Activated CD4-positive, CD25-positive, alpha-beta regulatory T cell treated with anti-CD3 and anti-CD28 coated beads, Interleukin-2, amount 50 U/mL, for 72 hours (primary cell): ENCODE measurements around the gene DPP8.
"Not testable (repeated sequence)": the region's sequence is repeated elsewhere in the genome, so short reads cannot be mapped to it uniquely, and the experiment has no call there.

ENCODE experiments used
- DNase-seq: peaks from one replicate; pipeline ENCODE4 v3.0.0; 2021

The DPP8 gene

DNA sequence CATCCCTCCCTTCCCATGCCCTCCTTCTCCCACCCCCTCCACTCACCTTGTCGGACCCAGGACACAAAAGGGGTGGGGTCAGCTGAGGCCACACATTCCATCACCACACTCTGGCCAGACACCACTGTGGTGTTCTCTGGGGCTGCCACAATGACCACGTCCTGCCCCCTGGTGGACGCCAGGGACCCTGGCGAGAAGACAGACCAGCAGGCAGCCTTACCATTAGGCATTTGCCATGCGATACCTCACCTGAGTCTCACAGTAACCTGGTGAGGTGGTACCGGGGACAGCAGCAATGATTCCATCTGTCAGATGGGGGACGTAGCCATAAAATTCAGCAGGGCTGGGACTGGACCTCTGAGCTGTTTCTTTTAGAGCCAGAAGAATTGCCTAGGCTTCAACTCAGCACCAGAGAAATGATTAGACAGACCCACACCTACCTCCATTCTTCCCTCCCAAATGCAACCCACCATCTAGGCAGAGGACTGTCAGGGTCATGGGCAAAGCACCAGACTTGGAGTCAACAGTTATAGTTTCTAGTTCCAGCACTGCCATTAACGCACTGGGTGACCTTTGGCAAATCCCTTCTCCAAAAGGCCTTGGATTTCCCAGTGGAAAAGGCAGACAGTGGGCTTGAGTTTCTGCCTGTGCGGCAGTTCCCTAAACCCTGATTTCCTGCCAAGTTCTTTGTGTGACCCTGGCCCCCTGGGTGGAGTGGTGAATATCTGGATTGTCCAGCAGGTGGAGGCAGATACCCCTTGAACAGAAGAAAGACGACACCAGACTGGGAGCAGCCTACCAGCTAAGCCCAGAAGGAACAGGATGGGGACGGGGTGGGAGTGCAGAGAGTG is 116.5 kb downstream of the DPP8 start:
- DNase-seq = peak; percentile 55

DNA sequence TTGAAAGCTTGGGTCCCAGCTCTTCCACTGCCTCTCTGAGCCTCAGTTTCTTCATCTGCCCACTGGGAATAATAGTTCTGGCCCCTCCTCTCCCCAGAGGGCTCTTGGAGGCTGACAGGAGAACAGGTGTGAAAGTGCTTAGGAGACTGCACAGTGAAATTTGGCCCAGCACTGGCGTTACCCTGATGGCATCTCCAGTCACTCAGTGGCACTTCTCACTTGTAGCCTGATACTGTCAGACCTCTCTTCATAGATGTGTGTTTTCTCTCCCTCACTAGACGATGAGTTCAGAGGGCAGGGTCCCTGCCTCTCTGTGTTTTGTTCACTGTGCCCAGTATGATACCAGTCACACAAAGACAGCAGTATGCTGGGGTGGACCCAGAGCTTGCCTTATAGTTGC is 117.5 kb downstream of the DPP8 start:
- no peak for DNase-seq

DNA sequence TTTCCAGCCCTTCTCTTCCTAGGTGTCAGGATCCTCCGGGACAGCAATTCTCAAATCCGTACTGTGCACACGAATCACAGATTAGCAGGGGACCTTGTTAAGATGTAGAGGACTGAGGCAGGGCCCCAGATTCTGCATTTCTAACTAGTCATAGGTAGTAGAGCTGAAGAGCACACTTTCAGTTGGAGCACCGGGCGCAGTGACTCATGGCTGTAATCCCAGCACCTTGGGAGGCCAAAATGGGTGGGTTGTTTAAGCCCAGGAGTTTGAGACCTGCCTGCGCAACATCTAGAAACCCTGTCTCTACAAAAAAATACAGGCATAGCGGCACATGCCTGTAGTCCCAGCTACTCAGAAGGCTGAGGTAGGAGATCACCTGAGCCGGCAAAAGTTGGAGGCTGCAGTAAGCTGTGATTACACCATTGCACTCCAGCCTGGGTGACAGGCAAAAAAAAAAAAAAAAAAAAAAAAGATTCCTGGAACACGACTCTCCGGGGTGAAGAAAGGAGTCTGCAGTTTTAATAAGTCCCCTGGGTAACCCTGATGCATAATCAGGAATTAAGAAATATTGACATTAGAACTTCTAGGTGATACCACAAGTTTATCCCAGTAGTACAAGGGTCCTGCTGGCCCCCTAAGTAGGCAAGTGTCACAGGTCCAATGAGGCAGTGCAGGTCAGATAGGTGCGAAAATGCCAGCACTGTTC is 118.3 kb downstream of the DPP8 start:
- DNase-seq = no peak

DNA sequence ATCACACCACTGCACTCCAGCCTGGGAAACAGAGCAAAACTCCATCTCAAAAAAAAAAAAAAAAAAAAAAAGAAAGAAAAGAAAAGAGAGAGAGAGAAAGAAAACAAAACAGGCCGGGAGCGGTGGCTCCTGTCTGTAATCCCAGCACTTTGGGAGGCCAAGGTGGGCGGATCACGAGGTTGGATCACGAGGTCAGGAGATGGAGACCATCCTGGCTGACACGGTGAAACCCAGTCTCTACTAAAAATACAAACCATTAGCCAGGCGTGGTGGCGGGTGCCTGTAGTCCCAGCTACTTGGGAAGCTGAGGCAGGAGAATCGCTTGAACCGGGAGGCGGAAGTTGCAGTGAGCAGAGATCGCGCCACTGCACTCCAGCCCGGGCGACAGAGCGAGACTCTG is 119.0 kb downstream of the DPP8 start:
- DNase-seq = not testable (repeated sequence)

DNA sequence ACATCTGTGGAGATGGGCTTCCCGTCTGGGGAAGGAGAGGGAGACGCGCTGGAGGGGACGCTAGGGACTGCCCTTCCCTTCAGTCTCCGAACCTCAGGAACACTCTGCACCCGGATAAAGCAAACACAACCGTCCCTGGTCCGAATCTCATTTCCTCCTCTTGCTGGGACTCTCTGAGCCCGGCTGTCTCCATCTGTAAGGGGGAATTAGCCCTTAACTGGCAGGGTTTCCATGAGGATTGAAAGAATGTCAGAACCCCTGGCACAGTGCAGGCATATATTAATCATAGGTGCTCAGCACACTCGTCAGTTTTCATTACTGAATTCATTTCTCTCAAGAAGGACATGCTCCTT is 120.5 kb downstream of the DPP8 start:
- no peak for DNase-seq

DNA sequence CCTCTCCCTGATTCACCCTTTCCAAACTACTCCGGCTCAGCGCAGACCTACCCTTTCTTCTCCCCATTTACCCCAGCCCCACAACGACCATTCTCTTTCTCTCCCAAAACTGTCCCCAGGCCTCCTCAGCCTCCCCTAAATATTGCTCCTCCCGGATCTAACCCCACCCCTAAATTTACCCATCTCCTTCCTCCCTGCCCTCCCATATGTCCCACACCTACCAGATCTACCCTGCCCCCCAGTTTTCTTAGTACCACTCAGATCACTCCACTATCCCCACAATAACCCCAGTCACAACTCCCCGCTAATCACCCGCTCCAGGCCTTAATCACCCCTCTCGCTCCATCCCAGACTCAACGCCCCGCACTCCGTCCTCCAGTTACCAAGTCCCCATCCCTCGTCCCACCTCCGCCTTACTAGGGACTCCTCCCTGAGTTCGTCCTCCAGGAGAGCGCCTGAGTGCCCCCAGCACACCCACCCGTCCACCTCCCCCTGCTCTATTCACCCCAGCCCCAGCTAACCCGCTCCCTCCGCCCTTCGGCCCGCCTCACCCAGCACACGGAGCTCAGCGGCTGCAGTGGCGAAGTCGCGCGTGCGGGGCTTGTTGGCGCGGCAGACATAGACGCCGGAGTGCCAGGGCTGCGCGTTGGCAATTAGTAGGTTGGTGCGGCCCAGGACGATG is 121.1 kb downstream of the DPP8 start:
- no peak for DNase-seq

DNA sequence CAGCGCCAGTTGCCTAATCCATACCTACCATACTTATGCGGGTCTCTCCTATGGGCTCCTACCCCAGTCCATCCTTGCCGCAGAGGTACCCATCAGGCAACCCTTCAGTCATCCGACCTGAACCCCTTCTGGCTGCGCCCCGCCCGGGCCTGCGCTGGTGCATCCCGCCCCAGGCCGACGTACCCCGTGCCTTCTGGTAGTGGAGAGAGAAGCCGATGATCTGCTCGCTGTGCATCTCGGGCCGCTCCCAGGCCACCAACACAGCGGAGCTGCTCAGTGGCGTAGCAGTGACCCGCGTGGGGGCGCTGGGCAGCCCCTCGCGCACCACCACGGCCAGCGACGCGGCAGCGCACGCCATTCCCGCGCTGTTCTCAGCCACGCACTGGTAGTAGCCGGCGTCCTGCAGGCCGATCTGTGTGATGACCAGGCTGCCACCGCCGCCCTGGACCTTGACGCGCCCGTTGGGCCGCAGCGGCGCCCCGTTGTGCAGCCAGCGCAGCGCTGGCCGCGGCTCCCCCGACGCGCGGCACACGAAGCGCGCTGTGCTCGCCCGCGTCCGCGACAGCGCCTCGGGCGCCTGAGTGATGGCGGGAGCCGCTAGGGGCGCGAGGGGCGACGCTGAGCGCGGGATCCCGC is 121.8 kb downstream of the DPP8 start:
- DNase-seq = no peak

DNA sequence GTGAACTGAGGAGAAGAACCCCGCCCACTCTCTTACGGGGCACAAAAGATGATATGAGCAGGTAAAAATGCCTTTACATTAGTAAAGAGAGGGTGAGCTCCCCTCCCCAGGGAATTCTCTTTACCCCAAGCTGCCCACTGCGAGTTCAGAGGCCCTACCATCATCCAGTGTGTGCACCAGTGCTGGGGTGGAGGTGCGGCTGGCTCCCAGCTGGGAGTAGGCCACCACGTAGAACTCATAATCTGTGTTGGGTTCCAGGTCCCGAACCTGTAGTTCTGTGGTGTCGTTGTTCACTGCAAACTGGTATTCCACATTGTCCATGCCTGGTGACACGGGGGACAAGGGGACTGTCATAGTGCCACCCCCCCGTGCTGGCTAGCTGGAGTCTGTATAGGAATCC is 122.6 kb downstream of the DPP8 start:
- no peak for DNase-seq

DNA sequence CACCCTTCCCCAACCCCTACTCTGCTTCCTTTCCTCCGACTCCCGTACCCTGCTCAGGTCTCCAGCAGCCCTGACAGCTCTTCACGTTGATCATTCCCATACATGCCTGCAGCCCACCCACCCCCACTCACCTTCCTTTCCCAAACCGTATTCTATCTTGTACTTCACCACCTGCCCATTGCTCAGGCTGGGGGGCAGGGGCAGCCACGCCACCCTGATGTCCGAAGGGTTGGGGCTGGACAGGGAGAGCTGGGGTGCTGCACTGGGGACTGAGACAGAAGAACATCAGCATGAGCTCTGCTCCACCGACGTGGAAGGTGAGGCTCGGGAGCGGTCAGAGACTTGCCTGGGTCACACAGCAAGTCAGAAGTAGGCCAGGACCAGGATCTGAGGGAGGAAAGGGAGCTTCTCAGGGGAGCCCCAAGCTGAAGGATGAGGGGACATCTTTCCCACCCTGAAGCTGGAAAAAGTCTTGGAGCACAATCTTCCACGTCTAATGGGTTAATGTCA is 123.2 kb downstream of the DPP8 start:
- no peak for DNase-seq

DNA sequence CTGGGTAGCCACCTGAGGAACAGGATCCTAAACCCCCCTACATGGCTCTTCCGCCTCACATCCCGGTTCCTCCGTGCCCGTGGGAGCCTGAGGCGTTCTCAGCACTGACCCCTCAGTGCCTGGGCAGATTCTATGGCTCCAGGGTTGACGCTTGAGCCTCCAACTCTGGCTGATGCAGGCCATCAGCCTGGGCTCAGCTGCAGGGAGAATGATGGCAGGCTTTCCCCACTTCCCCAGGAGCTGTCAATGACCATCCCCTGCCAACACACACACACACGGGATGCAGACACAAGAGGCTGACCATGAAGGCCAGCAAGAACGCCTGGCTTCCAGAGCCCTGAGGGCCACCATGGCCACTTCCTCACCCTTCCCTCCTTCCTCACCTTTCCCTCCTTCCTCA is 123.9 kb downstream of the DPP8 start:
- no peak for DNase-seq

DNA sequence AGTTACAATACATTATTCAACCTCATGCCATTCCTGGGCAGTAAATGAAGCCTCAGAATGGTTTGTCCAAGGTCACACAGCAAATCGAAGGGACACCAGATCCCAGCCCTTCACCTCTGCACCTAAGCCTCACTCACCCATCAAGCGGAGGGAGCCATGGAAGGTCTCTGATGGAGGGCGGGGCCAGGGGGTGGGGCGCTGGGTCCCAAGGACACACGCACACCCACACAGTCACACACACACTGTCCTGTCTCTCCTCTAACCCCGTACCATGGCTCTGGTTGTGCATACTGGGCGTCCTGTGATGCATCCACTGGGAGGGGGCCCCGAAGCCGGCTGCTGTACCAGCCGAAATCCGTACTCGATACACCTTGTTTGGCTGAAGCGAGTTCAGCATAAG is 124.4 kb downstream of the DPP8 start:
- DNase-seq = no peak
